GM23338 (cell line): Measurements from ENCODE around the gene CENPX. TPM values are rescaled to one million over a fixed set of nuclear protein-coding genes. Genes with fewer than 3 reads are reported as not detected.
A peak's percentile ranks its signal among the peaks of the same experiment; 100 is the strongest.

Experiments used
- ATAC-seq: fragments of 200-7000 bp; cut with Tn5 transposase; 3 replicates; pipeline ENCODE4 v1.9.1; 2020
- DNase-seq: peaks from one replicate; pipeline ENCODE4 v3.0.0-alpha.2; 2015; ENCODE audit warnings: low spot score
- H2AFZ ChIP-seq: fragments of 200-600 bp; sonication (generic); 2 replicates; pipeline ENCODE4 v1.8.0; 2016; ENCODE audit warnings: antibody characterized with exemption, mild to moderate bottlenecking, moderate library complexity
- H3F3A ChIP-seq: fragments of 200-600 bp; sonication (generic); replicated peaks from 2 replicates; pipeline ENCODE4 v1.8.0; 2017; ENCODE audit warnings: antibody characterized with exemption, mixed run types, low read depth
- H3K27ac ChIP-seq: fragments of 200-600 bp; sonication (generic); 2 replicates; pipeline ENCODE4 v1.6.1; 2016; ENCODE audit warnings: low read depth
- H3K27me3 ChIP-seq: fragments of 200-600 bp; sonication (generic); 2 replicates; pipeline ENCODE4 v1.8.0; 2016; ENCODE audit warnings: mild to moderate bottlenecking, mixed run types, moderate library complexity; ENCODE audit not compliant: insufficient read depth
- H3K36me3 ChIP-seq: fragments of 200-600 bp; sonication (generic); 2 replicates; pipeline ENCODE4 v1.8.0; 2016; ENCODE audit warnings: mild to moderate bottlenecking; ENCODE audit not compliant: insufficient read depth
- H3K4me1 ChIP-seq: fragments of 200-600 bp; sonication (generic); 2 replicates; pipeline ENCODE4 v1.8.0; 2016; ENCODE audit warnings: mild to moderate bottlenecking, moderate library complexity; ENCODE audit not compliant: insufficient read depth
- H3K4me2 ChIP-seq: fragments of 200-600 bp; sonication (generic); 2 replicates; pipeline ENCODE4 v1.7.1; 2017; ENCODE audit warnings: mixed run types
- H3K4me3 ChIP-seq: fragments of 200-600 bp; sonication (generic); 2 replicates; pipeline ENCODE4 v1.6.1; 2016; ENCODE audit warnings: mixed run types
- H3K79me2 ChIP-seq: fragments of 200-600 bp; sonication (generic); replicated peaks from 2 replicates; pipeline ENCODE4 v1.8.0; 2017; ENCODE audit warnings: mild to moderate bottlenecking; ENCODE audit not compliant: insufficient read depth
- H3K9me2 ChIP-seq: fragments of 200-600 bp; sonication (generic); 2 replicates; pipeline ENCODE4 v1.8.0; 2017; ENCODE audit not compliant: insufficient read depth
- H4K20me1 ChIP-seq: fragments of 200-600 bp; sonication (generic); replicated peaks from 2 replicates; pipeline ENCODE4 v1.8.0; 2017; ENCODE audit warnings: mild to moderate bottlenecking; ENCODE audit not compliant: insufficient read depth
- H3K27ac Mint-ChIP-seq: 2 replicates; pipeline ENCODE4 v1.8.0; 2020; ENCODE audit warnings: inconsistent platforms, mild to moderate bottlenecking, moderate library complexity, mixed read lengths
- H3K27me3 Mint-ChIP-seq: 3 replicates; pipeline ENCODE4 v1.8.0; 2022; ENCODE audit warnings: low read depth, mild to moderate bottlenecking, moderate library complexity, mixed read lengths, inconsistent platforms; ENCODE audit not compliant: insufficient read depth, poor library complexity
- H3K36me3 Mint-ChIP-seq: 3 replicates; pipeline ENCODE4 v1.8.0; 2021; ENCODE audit warnings: low read depth, mild to moderate bottlenecking, inconsistent platforms, moderate library complexity, mixed read lengths
- H3K4me1 Mint-ChIP-seq: 3 replicates; pipeline ENCODE4 v1.8.0; 2020; ENCODE audit warnings: mild to moderate bottlenecking, inconsistent platforms, mixed read lengths
- H3K4me3 Mint-ChIP-seq: 3 replicates; pipeline ENCODE4 v1.8.0; 2021; ENCODE audit warnings: moderate library complexity, mild to moderate bottlenecking, inconsistent platforms, mixed read lengths
- H3K9me3 Mint-ChIP-seq: 3 replicates; pipeline ENCODE4 v1.8.0; 2020; ENCODE audit warnings: moderate library complexity, mild to moderate bottlenecking, inconsistent platforms, mixed read lengths
- CREB1 ChIP-seq: fragments of 250-450 bp; sonication (Bioruptor Pico); IDR thresholded peaks from 2 replicates; pipeline ENCODE4 v1.5.0; 2020; ENCODE audit warnings: low read depth, mild to moderate bottlenecking, moderate library complexity
- EZH2 ChIP-seq: fragments of 200-600 bp; sonication (generic); IDR thresholded peaks from one replicate; pipeline ENCODE4 v1.8.0; 2017; ENCODE audit warnings: antibody characterized with exemption, mild to moderate bottlenecking, low read depth; ENCODE audit not compliant: unreplicated experiment
- JUNB ChIP-seq: IDR thresholded peaks from one replicate; pipeline ENCODE4 v1.6.1; 2016; ENCODE audit warnings: antibody characterized with exemption; ENCODE audit not compliant: unreplicated experiment
- ZNF114 ChIP-seq: fragments of 250-450 bp; sonication (Bioruptor Pico); IDR thresholded peaks from 2 replicates; pipeline ENCODE4 v1.5.0; 2020; ENCODE audit warnings: mild to moderate bottlenecking, moderate library complexity
- polyA plus RNA-seq: library from polyadenylated mRNA; unstranded; fragments of >200 nt; fragmentation: Nextera tagmentation; extraction: Ambion mirVana; gene quantifications from 2 replicates; pipeline ENCODE4 v1.2.1, GENCODE V29; 2016
- total RNA-seq: library from RNA; depleted of rRNA; stranded (reverse); fragments of >200 nt; shearing (Covaris generic); gene quantifications from 2 replicates; pipeline ENCODE4 v1.2.3, GENCODE V29; 2014
- TF ChIP-seq, protein P1 (sequence below): fragments of 250-450 bp; sonication (Bioruptor Pico); IDR thresholded peaks from 2 replicates; pipeline ENCODE4 v1.5.0; 2020; ENCODE audit warnings: mild to moderate bottlenecking, moderate library complexity
- TF ChIP-seq, protein P2 (sequence below), 2 experiments: fragments of 200-600 bp in 1 of 2; sonication (generic) in 1 of 2; conservative IDR thresholded peaks; 2 replicates each; pipeline versions ENCODE4 v1.5.1 to v1.6.1; 2016 to 2017; ENCODE audit warnings: antibody characterized with exemption in 2 of 2, low read depth in 2 of 2, mild to moderate bottlenecking in 2 of 2, moderate library complexity in 1 of 2
- TF ChIP-seq, protein P3 (sequence below): IDR thresholded peaks from one replicate; pipeline ENCODE4 v1.6.1; 2018; ENCODE audit warnings: antibody characterized with exemption; ENCODE audit not compliant: unreplicated experiment
- TF ChIP-seq, protein P4 (sequence below): IDR thresholded peaks from 2 replicates; pipeline ENCODE4 v1.6.1; 2016; ENCODE audit warnings: antibody characterized with exemption

The CENPX gene
- total and polyA plus RNA-seq, 2 experiments from 2014 or later, result 114 to 157 TPM

DNA sequence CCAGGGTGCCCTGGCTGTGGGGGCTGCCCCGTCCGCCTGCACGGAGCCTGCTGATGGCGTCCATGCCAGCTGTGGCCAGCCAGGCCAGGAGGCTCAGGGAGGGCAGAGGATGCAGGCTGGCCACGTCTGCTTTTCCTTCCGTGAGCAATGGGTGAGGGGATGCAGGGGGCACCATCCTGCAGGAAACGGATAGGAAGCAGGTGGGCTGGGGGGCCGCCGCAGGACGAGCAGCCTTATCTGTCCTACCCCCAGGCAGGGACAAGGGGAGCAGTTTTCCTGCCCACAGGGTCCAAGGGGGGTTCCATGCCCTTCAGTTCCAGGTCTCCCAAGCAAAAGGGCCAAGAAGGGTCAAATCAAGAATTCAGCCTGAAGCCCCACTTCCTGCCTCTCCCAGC, 36.2 kb upstream of the CENPX start (continued):
- TF ChIP-seq, protein P1, sequence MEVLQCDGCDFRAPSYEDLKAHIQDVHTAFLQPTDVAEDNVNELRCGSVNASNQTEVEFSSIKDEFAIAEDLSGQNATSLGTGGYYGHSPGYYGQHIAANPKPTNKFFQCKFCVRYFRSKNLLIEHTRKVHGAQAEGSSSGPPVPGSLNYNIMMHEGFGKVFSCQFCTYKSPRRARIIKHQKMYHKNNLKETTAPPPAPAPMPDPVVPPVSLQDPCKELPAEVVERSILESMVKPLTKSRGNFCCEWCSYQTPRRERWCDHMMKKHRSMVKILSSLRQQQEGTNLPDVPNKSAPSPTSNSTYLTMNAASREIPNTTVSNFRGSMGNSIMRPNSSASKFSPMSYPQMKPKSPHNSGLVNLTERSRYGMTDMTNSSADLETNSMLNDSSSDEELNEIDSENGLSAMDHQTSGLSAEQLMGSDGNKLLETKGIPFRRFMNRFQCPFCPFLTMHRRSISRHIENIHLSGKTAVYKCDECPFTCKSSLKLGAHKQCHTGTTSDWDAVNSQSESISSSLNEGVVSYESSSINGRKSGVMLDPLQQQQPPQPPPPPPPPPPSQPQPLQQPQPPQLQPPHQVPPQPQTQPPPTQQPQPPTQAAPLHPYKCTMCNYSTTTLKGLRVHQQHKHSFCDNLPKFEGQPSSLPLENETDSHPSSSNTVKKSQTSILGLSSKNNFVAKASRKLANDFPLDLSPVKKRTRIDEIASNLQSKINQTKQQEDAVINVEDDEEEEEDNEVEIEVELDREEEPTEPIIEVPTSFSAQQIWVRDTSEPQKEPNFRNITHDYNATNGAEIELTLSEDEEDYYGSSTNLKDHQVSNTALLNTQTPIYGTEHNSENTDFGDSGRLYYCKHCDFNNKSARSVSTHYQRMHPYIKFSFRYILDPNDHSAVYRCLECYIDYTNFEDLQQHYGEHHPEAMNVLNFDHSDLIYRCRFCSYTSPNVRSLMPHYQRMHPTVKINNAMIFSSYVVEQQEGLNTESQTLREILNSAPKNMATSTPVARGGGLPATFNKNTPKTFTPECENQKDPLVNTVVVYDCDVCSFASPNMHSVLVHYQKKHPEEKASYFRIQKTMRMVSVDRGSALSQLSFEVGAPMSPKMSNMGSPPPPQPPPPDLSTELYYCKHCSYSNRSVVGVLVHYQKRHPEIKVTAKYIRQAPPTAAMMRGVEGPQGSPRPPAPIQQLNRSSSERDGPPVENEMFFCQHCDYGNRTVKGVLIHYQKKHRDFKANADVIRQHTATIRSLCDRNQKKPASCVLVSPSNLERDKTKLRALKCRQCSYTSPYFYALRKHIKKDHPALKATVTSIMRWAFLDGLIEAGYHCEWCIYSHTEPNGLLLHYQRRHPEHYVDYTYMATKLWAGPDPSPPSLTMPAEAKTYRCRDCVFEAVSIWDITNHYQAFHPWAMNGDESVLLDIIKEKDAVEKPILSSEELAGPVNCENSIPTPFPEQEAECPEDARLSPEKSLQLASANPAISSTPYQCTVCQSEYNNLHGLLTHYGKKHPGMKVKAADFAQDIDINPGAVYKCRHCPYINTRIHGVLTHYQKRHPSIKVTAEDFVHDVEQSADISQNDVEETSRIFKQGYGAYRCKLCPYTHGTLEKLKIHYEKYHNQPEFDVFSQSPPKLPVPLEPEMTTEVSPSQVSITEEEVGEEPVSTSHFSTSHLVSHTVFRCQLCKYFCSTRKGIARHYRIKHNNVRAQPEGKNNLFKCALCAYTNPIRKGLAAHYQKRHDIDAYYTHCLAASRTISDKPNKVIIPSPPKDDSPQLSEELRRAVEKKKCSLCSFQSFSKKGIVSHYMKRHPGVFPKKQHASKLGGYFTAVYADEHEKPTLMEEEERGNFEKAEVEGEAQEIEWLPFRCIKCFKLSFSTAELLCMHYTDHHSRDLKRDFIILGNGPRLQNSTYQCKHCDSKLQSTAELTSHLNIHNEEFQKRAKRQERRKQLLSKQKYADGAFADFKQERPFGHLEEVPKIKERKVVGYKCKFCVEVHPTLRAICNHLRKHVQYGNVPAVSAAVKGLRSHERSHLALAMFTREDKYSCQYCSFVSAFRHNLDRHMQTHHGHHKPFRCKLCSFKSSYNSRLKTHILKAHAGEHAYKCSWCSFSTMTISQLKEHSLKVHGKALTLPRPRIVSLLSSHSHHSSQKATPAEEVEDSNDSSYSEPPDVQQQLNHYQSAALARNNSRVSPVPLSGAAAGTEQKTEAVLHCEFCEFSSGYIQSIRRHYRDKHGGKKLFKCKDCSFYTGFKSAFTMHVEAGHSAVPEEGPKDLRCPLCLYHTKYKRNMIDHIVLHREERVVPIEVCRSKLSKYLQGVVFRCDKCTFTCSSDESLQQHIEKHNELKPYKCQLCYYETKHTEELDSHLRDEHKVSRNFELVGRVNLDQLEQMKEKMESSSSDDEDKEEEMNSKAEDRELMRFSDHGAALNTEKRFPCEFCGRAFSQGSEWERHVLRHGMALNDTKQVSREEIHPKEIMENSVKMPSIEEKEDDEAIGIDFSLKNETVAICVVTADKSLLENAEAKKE (CRISPR knock-in tag), result no peak
- TF ChIP-seq CREB1 (CRISPR knock-in tag) (no peak), EZH2 (no peak), JUNB (no peak)
- TF ChIP-seq, protein P2, sequence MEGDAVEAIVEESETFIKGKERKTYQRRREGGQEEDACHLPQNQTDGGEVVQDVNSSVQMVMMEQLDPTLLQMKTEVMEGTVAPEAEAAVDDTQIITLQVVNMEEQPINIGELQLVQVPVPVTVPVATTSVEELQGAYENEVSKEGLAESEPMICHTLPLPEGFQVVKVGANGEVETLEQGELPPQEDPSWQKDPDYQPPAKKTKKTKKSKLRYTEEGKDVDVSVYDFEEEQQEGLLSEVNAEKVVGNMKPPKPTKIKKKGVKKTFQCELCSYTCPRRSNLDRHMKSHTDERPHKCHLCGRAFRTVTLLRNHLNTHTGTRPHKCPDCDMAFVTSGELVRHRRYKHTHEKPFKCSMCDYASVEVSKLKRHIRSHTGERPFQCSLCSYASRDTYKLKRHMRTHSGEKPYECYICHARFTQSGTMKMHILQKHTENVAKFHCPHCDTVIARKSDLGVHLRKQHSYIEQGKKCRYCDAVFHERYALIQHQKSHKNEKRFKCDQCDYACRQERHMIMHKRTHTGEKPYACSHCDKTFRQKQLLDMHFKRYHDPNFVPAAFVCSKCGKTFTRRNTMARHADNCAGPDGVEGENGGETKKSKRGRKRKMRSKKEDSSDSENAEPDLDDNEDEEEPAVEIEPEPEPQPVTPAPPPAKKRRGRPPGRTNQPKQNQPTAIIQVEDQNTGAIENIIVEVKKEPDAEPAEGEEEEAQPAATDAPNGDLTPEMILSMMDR (conservative IDR thresholded peaks at IDR 0.05; ENCODE audit: low read depth in 2 of 2), result no peak

DNA sequence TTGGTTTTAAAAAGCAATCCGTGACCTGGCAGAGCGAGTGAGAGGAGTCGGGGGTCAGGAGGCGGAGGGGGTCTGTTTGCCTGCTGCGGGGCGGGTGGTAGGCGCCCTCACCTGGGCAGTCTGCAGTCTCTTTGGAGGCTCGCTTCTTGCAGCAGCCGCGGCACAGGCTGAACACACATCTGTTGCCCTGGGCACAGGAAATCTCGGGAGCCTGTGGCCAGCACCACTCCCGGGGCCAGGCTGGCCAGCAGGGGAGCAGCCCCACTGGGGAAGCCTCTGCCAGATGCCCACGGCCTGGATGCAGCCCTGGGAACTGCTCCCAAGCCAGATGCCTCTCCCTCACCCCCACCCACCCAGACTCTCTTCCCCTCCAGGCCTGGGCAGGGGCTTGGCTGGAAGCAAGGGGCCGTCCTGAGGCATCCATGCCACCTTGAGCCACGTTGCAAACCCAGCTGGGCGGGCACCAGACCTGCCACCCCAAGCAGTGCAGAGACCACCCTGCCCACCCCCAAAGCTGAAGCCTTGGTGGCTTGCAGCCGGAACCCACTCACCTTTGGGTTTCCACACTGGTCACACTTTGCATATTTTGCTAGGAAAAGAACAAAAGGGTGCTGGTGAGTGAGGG, 35.7 kb upstream of the CENPX start:
- Mint-ChIP-seq H3K4me1 (no peaks in the 10 kb centered on the region), H3K9me3 (no peaks in the 10 kb centered on the region), H3K27me3 (peaks cover 14% of the 10 kb centered on the region), H3K27ac (no peak overlapping the region), H3K36me3 (peaks cover 22% of the 10 kb centered on the region), H3K4me3 (no peak overlapping the region)
- no peaks in the 10 kb centered on the region for H3K4me1 ChIP-seq
- no peaks in the 10 kb centered on the region for H4K20me1 ChIP-seq
- peak; percentile 24 for ATAC-seq
- H3K9me2 ChIP-seq, result no peaks in the 10 kb centered on the region
- H3K79me2 ChIP-seq, result no peaks in the 10 kb centered on the region
- no peak overlapping the region; the same call in 1 of the 2 replicates for H3K27ac ChIP-seq
- H3K4me2 ChIP-seq, result no peak overlapping the region
- no peaks in the 10 kb centered on the region for H3K27me3 ChIP-seq
- DNase-seq, result peak; percentile 6
- no peak overlapping the region for H2AFZ ChIP-seq
- H3K36me3 ChIP-seq, result peaks cover 4% of the 10 kb centered on the region; the same call in 1 of the 2 replicates
- no peak overlapping the region for H3K4me3 ChIP-seq
- peaks cover 6% of the 10 kb centered on the region; the same call in 1 of the 2 replicates for H3F3A ChIP-seq
- TF ChIP-seq, protein P3, sequence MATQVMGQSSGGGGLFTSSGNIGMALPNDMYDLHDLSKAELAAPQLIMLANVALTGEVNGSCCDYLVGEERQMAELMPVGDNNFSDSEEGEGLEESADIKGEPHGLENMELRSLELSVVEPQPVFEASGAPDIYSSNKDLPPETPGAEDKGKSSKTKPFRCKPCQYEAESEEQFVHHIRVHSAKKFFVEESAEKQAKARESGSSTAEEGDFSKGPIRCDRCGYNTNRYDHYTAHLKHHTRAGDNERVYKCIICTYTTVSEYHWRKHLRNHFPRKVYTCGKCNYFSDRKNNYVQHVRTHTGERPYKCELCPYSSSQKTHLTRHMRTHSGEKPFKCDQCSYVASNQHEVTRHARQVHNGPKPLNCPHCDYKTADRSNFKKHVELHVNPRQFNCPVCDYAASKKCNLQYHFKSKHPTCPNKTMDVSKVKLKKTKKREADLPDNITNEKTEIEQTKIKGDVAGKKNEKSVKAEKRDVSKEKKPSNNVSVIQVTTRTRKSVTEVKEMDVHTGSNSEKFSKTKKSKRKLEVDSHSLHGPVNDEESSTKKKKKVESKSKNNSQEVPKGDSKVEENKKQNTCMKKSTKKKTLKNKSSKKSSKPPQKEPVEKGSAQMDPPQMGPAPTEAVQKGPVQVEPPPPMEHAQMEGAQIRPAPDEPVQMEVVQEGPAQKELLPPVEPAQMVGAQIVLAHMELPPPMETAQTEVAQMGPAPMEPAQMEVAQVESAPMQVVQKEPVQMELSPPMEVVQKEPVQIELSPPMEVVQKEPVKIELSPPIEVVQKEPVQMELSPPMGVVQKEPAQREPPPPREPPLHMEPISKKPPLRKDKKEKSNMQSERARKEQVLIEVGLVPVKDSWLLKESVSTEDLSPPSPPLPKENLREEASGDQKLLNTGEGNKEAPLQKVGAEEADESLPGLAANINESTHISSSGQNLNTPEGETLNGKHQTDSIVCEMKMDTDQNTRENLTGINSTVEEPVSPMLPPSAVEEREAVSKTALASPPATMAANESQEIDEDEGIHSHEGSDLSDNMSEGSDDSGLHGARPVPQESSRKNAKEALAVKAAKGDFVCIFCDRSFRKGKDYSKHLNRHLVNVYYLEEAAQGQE, result no peak
- TF ChIP-seq, protein P4, sequence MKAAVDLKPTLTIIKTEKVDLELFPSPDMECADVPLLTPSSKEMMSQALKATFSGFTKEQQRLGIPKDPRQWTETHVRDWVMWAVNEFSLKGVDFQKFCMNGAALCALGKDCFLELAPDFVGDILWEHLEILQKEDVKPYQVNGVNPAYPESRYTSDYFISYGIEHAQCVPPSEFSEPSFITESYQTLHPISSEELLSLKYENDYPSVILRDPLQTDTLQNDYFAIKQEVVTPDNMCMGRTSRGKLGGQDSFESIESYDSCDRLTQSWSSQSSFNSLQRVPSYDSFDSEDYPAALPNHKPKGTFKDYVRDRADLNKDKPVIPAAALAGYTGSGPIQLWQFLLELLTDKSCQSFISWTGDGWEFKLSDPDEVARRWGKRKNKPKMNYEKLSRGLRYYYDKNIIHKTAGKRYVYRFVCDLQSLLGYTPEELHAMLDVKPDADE, result no peak
- no peak for TF ChIP-seq EZH2
- TF ChIP-seq, protein P2 (conservative IDR thresholded peaks at IDR 0.05; ENCODE audit: low read depth in 2 of 2), result peak in 1 of 2 experiments; percentile 40; a peak in 1 of 4 replicates
- no peak for TF ChIP-seq CREB1 (CRISPR knock-in tag)
- no peak for TF ChIP-seq JUNB
- no peak for TF ChIP-seq ZNF114 (CRISPR knock-in tag)
